ENCODE data around the gene TMC1.

The TMC1 gene

GRCh38 chr9:72524820-72525540 is 3.6 kb downstream of the TMC1 start:
- Mint-ChIP-seq H3K4me1 (peaks cover 25% of the 10 kb centered on the region), H3K4me3 (no peak overlapping the region), H3K27me3 (ENCODE audit: low read depth) (no peaks in the 10 kb centered on the region), H3K9me3 (peaks cover 4% of the 10 kb centered on the region), H3K36me3 (ENCODE audit: low read depth) (no peaks in the 10 kb centered on the region), H3K27ac (peak overlapping the region; percentile 86 to 88 (median 86))
- TF ChIP-seq CTCF (IDR thresholded peaks at IDR 0.05; ENCODE audit: unreplicated experiment in 3 of 3), result no peak

- H3K4me3 Mint-ChIP-seq, result peak overlapping the region; percentile 62 to 67 (median 67)
Observed at GRCh38 chr9:72526901-72527800, 5.7 kb downstream of the TMC1 start.

GRCh38 chr9:72527801-72528195 is 6.4 kb downstream of the TMC1 start:
- Mint-ChIP-seq H3K27ac (peak overlapping the region; percentile 86 to 90 (median 88)), H3K36me3 (ENCODE audit: low read depth) (no peaks in the 10 kb centered on the region), H3K9me3 (peaks cover 13% of the 10 kb centered on the region), H3K4me3 (peak overlapping the region; percentile 62 to 67 (median 67)), H3K27me3 (ENCODE audit: low read depth) (no peaks in the 10 kb centered on the region), H3K4me1 (peaks cover 29% of the 10 kb centered on the region)
- TF ChIP-seq CTCF (IDR thresholded peaks at IDR 0.05; ENCODE audit: unreplicated experiment in 3 of 3), result no peak

More at GRCh38 chr9:72526901-72527800, 5.7 kb downstream of the TMC1 start:
- Mint-ChIP-seq H3K27me3 (ENCODE audit: low read depth) (no peaks in the 10 kb centered on the region), H3K27ac (peak overlapping the region; percentile 86 to 90 (median 88)), H3K4me1 (peaks cover 25% of the 10 kb centered on the region), H3K36me3 (ENCODE audit: low read depth) (no peaks in the 10 kb centered on the region), H3K9me3 (peaks cover 11% of the 10 kb centered on the region)
- no peak for TF ChIP-seq CTCF (IDR thresholded peaks at IDR 0.05; ENCODE audit: unreplicated experiment in 3 of 3)

GRCh38 chr9:72529531-72529930 is 8.1 kb downstream of the TMC1 start:
- H3K36me3 Mint-ChIP-seq (ENCODE audit: low read depth), result no peaks in the 10 kb centered on the region
- no peaks in the 10 kb centered on the region for H3K27me3 Mint-ChIP-seq (ENCODE audit: low read depth)
- peak overlapping the region in 1 of 3 experiments; percentile 34 for H3K27ac Mint-ChIP-seq
- TF ChIP-seq CTCF (IDR thresholded peaks at IDR 0.05; ENCODE audit: unreplicated experiment in 3 of 3), result no peak
- H3K4me3 Mint-ChIP-seq, result no peak overlapping the region
- peaks cover 38% of the 10 kb centered on the region for H3K4me1 Mint-ChIP-seq
- peaks cover 13% of the 10 kb centered on the region for H3K9me3 Mint-ChIP-seq

- TF ChIP-seq CTCF (IDR thresholded peaks at IDR 0.05; ENCODE audit: unreplicated experiment in 3 of 3), result no peak
- Mint-ChIP-seq H3K4me3 (no peak overlapping the region), H3K27ac (peak overlapping the region; percentile 19 to 46 (median 28)), H3K4me1 (peaks cover 15% of the 10 kb centered on the region), H3K9me3 (peaks cover 21% of the 10 kb centered on the region), H3K36me3 (ENCODE audit: low read depth) (no peaks in the 10 kb centered on the region), H3K27me3 (ENCODE audit: low read depth) (no peaks in the 10 kb centered on the region)
Observed at GRCh38 chr9:72533322-72533721, 11.9 kb downstream of the TMC1 start.

All from nephron (organoid).